GM23338 (cell line): Measurements from ENCODE around the gene HOXB3.
A peak's percentile ranks its signal among the peaks of the same experiment; 100 is the strongest.

Experiments
- CREB1 ChIP-seq: fragments of 250-450 bp; sonication (Bioruptor Pico); IDR thresholded peaks from 2 replicates; pipeline ENCODE4 v1.5.0; 2020; ENCODE audit warnings: low read depth, mild to moderate bottlenecking, moderate library complexity
- CTCF ChIP-seq, 2 experiments: fragments of 200-600 bp in 1 of 2; sonication (generic) in 1 of 2; conservative IDR thresholded peaks; 2 replicates each; pipeline versions ENCODE4 v1.5.1 to v1.6.1; 2016 to 2017; ENCODE audit warnings: antibody characterized with exemption in 2 of 2, low read depth in 2 of 2, mild to moderate bottlenecking in 2 of 2, moderate library complexity in 1 of 2
- EZH2phosphoT487 ChIP-seq: fragments of 200-600 bp; sonication (generic); IDR thresholded peaks from one replicate; pipeline ENCODE4 v1.8.1; 2018; ENCODE audit warnings: antibody characterized with exemption; ENCODE audit not compliant: unreplicated experiment
- JUNB ChIP-seq: IDR thresholded peaks from one replicate; pipeline ENCODE4 v1.6.1; 2016; ENCODE audit warnings: antibody characterized with exemption; ENCODE audit not compliant: unreplicated experiment
- NANOG ChIP-seq: IDR thresholded peaks from 2 replicates; pipeline ENCODE4 v1.6.1; 2016; ENCODE audit warnings: antibody characterized with exemption, borderline replicate concordance
- POLR2AphosphoS5 ChIP-seq: IDR thresholded peaks from 2 replicates; pipeline ENCODE4 v1.6.1; 2016; ENCODE audit warnings: antibody characterized with exemption, low read depth
- TF ChIP-seq, protein P1 (sequence below): IDR thresholded peaks from 2 replicates; pipeline ENCODE4 v1.6.1; 2016; ENCODE audit warnings: antibody characterized with exemption

DNA sequence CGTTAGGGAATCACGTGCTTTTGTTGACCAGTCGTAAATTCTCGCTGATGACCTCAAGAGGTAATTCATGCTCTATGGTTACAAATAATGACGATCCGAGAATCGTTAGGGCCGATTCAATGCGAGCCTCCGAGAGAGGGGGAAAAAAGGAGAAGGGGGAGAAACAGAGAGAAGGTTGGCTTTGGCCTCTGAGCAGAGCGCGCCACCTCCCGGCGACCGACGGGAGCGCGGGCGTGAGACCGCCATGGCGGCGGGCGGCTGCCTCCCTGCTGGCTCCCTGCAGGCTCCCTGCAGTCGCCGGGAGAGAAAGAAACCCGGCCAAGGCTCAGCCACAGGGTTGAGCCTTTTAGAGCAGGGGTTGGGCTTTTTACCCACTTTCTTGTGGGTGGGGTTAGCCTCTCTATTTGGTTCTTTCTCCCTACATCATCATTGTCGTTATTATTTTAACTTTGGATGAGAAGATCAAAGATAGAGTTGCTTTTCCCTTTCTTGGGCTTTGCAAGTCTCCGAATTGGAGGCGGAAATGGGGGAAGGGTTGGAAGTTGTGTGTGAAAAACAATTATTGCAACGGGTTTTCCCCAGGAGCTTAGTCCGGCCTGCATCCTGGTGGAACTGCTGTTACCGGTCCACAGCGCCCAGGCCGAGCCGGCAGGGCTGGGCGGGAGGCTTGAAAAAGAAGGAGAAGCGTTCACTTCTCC lies 3.9 kb upstream of the HOXB3 start:
- TF ChIP-seq CTCF (conservative IDR thresholded peaks at IDR 0.05; ENCODE audit: low read depth in 2 of 2), result peak; percentile 80 to 91
- TF ChIP-seq POLR2AphosphoS5, result no peak
- TF ChIP-seq, protein P1, sequence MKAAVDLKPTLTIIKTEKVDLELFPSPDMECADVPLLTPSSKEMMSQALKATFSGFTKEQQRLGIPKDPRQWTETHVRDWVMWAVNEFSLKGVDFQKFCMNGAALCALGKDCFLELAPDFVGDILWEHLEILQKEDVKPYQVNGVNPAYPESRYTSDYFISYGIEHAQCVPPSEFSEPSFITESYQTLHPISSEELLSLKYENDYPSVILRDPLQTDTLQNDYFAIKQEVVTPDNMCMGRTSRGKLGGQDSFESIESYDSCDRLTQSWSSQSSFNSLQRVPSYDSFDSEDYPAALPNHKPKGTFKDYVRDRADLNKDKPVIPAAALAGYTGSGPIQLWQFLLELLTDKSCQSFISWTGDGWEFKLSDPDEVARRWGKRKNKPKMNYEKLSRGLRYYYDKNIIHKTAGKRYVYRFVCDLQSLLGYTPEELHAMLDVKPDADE, result no peak
- no peak for TF ChIP-seq JUNB
- no peak for TF ChIP-seq CREB1 (CRISPR knock-in tag)
- no peak for TF ChIP-seq EZH2phosphoT487
- no peak for TF ChIP-seq NANOG
